Neural progenitor cell (in vitro differentiated cells): Measurements from ENCODE around the gene DIPK1B.

Source experiments
- EZH2 ChIP-seq: fragments of 200-600 bp; sonication (generic); IDR thresholded peaks from 2 replicates; pipeline ENCODE4 v1.6.1; 2017; ENCODE audit warnings: antibody characterized with exemption, mild to moderate bottlenecking, moderate library complexity
- EZH2phosphoT487 ChIP-seq: fragments of 200-600 bp; sonication (generic); IDR thresholded peaks from 2 replicates; pipeline ENCODE4 v1.6.1; 2017; ENCODE audit warnings: antibody characterized with exemption
- TF ChIP-seq, protein P1 (sequence below): fragments of 200-600 bp; sonication (generic); IDR thresholded peaks from 2 replicates; pipeline ENCODE4 v1.5.1; 2017; ENCODE audit warnings: antibody characterized with exemption, mild to moderate bottlenecking

- TF ChIP-seq, protein P1, sequence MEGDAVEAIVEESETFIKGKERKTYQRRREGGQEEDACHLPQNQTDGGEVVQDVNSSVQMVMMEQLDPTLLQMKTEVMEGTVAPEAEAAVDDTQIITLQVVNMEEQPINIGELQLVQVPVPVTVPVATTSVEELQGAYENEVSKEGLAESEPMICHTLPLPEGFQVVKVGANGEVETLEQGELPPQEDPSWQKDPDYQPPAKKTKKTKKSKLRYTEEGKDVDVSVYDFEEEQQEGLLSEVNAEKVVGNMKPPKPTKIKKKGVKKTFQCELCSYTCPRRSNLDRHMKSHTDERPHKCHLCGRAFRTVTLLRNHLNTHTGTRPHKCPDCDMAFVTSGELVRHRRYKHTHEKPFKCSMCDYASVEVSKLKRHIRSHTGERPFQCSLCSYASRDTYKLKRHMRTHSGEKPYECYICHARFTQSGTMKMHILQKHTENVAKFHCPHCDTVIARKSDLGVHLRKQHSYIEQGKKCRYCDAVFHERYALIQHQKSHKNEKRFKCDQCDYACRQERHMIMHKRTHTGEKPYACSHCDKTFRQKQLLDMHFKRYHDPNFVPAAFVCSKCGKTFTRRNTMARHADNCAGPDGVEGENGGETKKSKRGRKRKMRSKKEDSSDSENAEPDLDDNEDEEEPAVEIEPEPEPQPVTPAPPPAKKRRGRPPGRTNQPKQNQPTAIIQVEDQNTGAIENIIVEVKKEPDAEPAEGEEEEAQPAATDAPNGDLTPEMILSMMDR, result no peak
- no peak for TF ChIP-seq EZH2phosphoT487
- TF ChIP-seq EZH2, result no peak
Measured at GRCh38 chr9:136724772-136725171, 12.4 kb downstream of the DIPK1B start.
